Measurements from ENCODE around the gene ARHGEF7.

ARHGEF7 gene

DNA sequence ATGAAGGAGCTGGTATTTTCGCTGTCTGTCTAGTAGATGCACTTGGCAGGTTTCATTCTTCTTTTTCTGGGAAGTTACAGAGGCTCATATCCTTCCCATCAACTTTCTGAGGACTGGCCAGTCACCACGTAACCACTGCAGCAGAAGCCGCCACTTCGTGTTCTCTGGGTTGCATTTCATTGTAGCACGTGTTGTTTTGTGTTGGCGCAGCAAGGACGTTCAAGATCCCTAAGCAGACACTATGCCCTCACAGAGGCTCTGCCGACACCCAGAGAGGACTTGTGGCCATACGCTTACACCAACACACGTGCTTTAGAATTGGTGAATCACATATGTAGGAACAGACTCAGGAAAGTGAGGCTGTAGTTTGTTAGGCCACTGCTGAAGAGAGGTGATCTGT is 163.1 kb downstream of the ARHGEF7 start:
- DNase-seq (ENCODE audit: low read depth), result no peak
- H3K4me3 ChIP-seq (ENCODE audit: low read depth, low read length), result no peak overlapping the region
- TF ChIP-seq, protein P1, sequence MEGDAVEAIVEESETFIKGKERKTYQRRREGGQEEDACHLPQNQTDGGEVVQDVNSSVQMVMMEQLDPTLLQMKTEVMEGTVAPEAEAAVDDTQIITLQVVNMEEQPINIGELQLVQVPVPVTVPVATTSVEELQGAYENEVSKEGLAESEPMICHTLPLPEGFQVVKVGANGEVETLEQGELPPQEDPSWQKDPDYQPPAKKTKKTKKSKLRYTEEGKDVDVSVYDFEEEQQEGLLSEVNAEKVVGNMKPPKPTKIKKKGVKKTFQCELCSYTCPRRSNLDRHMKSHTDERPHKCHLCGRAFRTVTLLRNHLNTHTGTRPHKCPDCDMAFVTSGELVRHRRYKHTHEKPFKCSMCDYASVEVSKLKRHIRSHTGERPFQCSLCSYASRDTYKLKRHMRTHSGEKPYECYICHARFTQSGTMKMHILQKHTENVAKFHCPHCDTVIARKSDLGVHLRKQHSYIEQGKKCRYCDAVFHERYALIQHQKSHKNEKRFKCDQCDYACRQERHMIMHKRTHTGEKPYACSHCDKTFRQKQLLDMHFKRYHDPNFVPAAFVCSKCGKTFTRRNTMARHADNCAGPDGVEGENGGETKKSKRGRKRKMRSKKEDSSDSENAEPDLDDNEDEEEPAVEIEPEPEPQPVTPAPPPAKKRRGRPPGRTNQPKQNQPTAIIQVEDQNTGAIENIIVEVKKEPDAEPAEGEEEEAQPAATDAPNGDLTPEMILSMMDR (IDR thresholded peaks at IDR 0.05; ENCODE audit: control insufficient read depth, extremely low read depth, insufficient read depth), result no peak

DNA sequence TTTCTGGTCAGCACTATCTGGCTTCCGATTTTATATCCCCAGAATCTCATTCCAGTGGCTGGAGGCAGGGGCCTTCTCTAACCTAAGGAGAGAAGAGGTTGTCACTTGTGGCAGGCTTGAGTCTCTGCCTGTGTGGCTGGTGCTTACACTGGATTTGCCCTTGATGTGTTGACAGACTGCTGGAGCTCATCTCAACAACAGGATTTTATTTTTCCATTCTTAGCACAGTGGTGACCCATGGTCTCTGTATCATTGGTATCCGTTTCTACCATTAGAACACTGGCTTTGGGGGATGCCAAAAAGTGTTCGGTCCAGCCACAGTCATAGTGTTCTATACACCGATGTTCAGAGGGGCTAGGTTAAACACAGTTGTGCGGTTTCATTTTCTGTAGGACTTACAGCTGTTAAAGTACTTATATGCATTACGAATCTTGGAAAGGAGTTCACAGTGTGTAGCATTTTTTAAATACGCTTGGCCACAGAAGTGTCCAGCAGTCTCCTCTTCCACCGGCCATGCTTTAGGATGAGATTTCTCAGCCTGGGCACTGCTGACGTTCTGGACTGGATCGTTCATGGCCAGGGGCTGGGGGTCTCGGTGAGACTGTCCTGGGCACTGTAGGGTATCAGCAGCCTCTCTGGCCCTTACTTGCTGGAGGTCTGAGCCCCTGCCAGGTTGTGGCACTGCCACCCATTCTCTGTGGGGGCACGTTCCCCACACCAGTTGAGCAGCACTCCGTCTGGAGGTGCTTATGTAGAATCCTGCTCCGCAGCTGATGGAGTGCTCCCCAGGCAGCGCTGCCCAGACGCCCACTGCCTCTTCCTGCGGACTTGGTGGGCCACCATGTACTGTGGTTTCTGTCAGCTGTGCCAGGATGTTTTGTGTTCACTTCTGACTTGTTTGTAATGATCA is 163.9 kb downstream of the ARHGEF7 start:
- no peak overlapping the region for H3K4me3 ChIP-seq (ENCODE audit: low read depth, low read length)
- DNase-seq (ENCODE audit: low read depth), result no peak
- TF ChIP-seq, protein P1 (IDR thresholded peaks at IDR 0.05; ENCODE audit: control insufficient read depth, extremely low read depth, insufficient read depth), result no peak

DNA sequence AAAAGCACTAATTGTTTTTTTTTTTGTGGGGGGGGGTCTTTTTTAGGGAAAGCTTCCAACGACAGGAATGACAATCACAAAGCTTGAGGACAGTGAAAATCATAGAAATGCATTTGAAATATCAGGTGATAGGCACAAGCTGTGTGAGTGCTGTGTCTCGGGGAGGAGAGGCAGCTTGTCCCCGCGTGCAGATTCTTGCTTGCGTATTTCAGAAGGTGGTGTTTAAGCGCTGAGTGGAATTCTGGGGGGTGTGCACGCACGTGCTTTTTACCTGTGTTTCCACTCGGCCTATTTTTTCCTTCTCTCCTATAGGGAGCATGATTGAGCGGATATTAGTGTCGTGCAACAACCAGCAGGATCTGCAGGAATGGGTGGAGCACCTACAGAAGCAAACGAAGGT is 165.1 kb downstream of the ARHGEF7 start:
- TF ChIP-seq, protein P1 (IDR thresholded peaks at IDR 0.05; ENCODE audit: control insufficient read depth, extremely low read depth, insufficient read depth), result no peak
- H3K4me3 ChIP-seq (ENCODE audit: low read depth, low read length), result no peak overlapping the region
- no peak for DNase-seq (ENCODE audit: low read depth)

DNA sequence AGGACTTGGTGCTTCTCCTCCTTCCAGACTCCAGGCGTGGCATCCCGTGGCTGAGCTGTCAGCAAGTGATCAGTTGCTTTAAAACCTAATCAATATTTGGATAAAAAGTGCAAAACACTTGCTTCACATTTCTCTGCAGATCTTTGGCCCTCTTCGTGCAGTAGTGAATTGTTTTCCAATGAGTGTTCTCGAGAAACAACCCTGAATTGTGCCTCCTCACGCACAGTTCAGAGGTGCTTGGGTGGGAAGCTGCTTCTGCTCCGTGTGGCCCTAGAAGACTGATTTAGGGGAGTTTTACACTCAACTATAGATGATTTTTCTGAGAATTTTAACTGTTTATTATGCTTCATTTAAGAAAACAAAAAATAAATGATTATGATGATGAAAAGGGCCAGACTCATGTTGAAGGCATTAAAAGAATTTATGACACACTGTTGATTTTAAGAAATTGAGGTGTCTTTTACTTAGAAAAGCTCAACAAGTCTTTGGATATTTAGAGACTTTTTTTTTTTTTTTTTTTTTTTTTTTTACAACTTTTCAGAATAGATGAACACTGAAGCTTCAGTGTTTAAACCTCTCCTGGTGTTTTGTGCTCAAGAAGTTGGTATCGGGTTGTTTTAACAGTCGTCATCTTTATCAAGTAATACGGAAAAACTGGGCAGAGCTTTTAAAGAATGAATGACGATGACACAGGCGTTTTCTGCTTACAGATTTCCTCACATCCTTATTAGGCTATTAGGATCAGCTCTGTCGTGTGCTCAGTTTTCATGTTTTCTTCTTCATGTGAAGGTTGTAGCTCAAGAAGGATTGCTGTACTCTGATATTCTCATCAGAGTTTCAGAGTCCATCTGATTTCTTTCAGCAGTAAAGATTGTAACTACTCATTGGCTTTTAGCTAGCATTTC is 165.8 kb downstream of the ARHGEF7 start:
- H3K4me3 ChIP-seq (ENCODE audit: low read depth, low read length), result no peak overlapping the region
- TF ChIP-seq, protein P1 (IDR thresholded peaks at IDR 0.05; ENCODE audit: control insufficient read depth, extremely low read depth, insufficient read depth), result no peak
- no peak for DNase-seq (ENCODE audit: low read depth)

DNA sequence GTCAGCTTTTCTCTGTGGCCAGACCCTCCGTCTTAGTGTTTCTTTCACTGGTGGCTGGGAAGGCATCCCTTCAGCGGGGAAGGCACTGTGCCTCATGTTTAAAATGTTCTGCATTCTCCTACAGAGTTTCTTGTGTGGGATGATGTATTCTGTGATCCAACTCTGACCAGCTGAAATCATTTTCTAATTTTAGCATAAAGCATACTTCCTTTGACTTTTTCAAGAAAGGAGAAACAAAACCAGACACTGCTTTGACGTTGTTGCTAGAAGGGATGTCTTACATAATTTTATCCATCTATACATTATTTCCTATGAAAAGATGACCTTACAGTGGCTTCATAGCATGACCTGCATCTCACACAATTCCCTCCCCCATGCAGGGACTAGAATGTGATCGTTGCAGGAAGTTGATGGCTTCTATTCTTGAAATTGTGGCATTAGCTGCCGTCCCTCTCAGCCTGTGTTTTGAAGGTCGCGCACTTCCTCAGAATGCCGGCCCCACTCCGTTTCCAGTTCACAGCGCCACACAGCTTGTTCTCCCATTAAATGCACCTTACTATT is 166.7 kb downstream of the ARHGEF7 start:
- TF ChIP-seq, protein P1 (IDR thresholded peaks at IDR 0.05; ENCODE audit: control insufficient read depth, extremely low read depth, insufficient read depth), result no peak
- no peak overlapping the region for H3K4me3 ChIP-seq (ENCODE audit: low read depth, low read length)
- no peak for DNase-seq (ENCODE audit: low read depth)

DNA sequence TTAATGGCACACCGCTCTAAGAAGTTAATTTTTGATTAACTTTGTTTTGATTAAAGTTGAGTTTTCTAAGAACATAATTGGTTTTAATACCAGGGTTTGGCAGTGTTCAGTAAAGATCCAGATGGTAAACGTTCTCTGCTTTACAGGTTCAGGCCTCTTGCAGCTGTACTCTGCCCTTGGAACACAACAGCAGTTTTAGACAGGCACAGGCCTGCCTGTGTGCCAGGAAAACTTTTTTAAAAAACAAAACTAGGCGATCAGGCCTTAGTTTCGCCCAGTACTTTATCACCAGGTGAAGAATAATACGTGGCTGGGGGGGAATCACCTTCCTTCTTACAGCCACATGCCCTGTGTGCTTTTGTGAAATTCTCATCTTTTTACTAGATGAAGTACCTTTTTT is 167.3 kb downstream of the ARHGEF7 start:
- no peak overlapping the region for H3K4me3 ChIP-seq (ENCODE audit: low read depth, low read length)
- TF ChIP-seq, protein P1 (IDR thresholded peaks at IDR 0.05; ENCODE audit: control insufficient read depth, extremely low read depth, insufficient read depth), result no peak
- DNase-seq (ENCODE audit: low read depth), result no peak

Measured in LNCaP clone FGC (cell line).